HTR-8/SVneo (cell line): ENCODE data around the gene TGIF2.

Experiments used
- DNase-seq: peaks from one replicate; pipeline ENCODE4 v3.0.0; 2011; ENCODE audit warnings: low spot score, mixed read lengths; ENCODE audit not compliant: insufficient read length
- FAIRE-seq: peaks from 2 replicates; lab custom pipeline; 2011; peaks lifted over from hg19 to GRCh38; lab: Jason Lieb, UNC

The TGIF2 gene

DNA sequence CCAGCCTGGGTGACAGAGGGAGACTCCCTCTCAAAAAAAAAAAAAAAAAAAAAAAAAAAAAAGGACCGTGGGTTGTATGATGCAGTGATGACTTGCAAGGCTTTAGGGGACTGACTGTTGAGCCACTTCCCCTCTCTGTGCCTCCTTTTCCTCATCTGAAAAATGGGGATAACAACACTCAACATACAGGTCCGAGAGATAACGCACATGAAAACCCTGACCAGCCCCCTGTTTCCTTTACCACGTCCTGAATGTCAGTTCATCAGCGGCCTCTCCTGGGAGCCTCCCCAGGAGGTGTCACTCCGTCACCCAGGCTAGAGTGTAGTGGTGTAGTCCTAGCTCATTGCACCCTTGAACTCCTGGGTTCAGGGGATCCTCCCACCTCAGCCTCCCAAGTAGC, 68.7 kb downstream of the TGIF2 start:
- DNase-seq, result no peak
- FAIRE-seq, result no peak
